GM12874 (cell line): ENCODE measurements around the gene WDR35.

ENCODE experiments used
- CTCF ChIP-seq: IDR thresholded peaks from 2 replicates; pipeline ENCODE4 v1.5.1; 2011; ENCODE audit warnings: low read depth, mild to moderate bottlenecking, control low read depth, low read length, moderate library complexity; ENCODE audit not compliant: insufficient read depth

Gene WDR35

DNA sequence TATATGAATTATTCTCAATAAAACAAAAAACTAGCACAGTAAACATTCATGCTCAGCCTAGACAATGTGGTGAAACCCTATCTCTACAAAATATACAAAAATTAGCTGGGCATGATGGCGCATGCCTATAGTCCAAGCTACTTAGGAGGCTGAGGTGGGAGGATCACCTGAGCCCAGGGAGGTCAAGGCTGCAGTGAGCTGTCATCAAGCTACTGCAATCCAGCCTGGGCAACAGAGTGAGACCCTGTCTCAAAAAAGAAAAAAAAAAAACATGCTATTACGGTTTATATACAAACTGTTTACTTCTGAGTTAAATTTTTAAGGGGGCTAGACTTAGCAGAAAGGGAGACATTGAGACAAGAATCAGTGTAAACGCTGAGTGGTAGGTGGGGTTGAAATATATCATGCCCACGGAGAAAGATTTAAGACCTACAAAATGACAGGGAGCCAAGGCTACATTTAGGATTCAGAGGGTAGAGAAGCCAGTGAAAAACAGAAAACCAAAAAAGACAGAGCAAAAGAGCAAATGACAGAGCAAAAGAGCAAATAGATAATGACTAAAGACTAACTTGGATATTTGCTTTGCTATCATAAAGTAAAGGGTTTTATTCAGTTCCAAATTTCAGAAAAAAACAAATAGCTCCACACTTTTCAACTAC lies 95.6 kb downstream of the WDR35 start:
- no peak for TF ChIP-seq CTCF

DNA sequence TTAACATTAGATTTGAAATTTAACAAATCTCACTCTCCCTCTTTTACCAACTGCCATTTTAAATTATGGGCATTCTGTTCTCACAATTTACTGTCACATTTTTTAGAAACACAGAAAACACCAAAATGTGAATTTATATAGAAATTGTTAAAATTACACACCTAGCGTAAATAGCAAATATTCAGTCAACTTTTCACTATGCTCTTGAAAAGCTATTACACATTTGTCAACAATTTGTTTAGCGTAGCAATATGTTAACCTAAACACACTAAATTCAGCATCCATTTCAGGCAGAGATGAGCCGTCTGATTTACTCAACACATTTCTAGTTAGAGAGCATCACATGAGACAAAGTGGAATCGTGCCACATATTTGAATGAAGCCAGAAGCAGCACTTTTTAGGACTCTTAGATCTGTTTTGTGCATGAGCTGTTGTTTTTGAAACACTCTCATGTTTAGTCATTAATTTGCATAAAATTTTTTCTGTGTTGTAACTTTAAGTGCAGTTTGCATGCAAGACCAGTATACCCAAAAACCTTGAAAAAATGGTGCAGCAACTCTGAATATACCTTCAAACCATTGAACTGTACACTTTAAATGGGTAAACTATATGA lies 96.3 kb downstream of the WDR35 start:
- TF ChIP-seq CTCF = no peak

- TF ChIP-seq CTCF = no peak
These were observed 99.8 kb downstream of the WDR35 start for GRCh38 chr2:19890104-19890503.

GRCh38 chr2:19888831-19889230 lies 101.1 kb downstream of the WDR35 start:
- no peak for TF ChIP-seq CTCF

- no peak for TF ChIP-seq CTCF
These were observed 102.4 kb downstream of the WDR35 start for GRCh38 chr2:19887510-19887909.

DNA sequence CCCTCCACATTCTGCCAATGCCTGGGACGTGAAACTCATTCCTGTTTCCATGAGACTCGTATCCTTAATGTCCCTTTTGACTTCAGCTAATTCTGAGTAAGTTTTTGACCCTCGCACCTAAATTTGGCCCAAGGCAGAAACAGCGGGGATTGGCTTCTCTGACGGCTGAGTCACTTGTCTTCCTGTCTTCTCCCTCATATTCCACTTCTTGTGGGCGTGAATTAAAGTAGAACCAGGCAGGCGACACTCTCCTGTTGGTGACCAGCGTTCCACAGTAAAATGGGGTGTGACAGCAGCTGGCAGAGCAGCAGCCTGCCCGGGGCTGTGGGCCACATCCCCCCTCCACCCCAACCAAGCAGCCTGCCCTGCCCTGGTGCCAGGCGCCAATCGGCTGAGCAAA lies 103.6 kb downstream of the WDR35 start:
- TF ChIP-seq CTCF = no peak

DNA sequence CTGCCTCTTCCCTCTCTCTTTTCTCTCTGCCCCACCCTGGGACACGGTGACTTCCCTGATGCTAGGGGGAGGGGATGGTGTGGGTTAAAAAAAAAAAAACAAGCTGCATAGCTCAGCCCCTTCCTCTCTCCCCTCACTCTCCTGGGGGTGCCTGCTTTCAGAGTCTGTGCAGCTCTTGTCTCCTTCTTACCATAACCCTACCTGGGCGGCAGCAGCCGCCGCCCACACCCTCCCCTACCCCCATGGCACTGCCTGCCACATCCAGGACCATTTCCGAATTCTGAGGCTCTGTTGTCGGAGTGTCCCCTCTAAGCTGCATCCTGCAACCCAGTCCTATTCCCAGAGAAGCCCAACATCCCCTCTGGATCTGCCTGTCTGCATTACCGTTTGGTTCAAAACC lies 104.1 kb downstream of the WDR35 start:
- no peak for TF ChIP-seq CTCF
